Measurements from ENCODE around the gene LYPD1. TPM values are rescaled to one million over a fixed set of nuclear protein-coding genes. Genes with fewer than 3 reads are reported as not detected.
A peak's percentile ranks its signal among the peaks of the same experiment; 100 is the strongest.

Gene LYPD1
- total RNA-seq, 1 donor from 2014 or later = 1.1 TPM

GRCh38 chr2:132607426-132608090 is 62.4 kb downstream of the LYPD1 start:
- Mint-ChIP-seq H3K36me3 (ENCODE audit: unreplicated experiment) (no peaks in the 10 kb centered on the region), H3K27me3 (ENCODE audit: unreplicated experiment) (peaks cover 4% of the 10 kb centered on the region), H3K9me3 (ENCODE audit: unreplicated experiment) (no peaks in the 10 kb centered on the region), H3K4me3 (ENCODE audit: unreplicated experiment) (peak overlapping the region; percentile 10), H3K27ac (ENCODE audit: unreplicated experiment) (peak overlapping the region; percentile 10), H3K4me1 (ENCODE audit: low read depth, unreplicated experiment) (peaks cover 20% of the 10 kb centered on the region)
- no peak for DNase-seq
- TF ChIP-seq CTCF (IDR thresholded peaks at IDR 0.05; ENCODE audit: partially characterized antibody, unreplicated experiment) = no peak

GRCh38 chr2:132606649-132607048 is 63.4 kb downstream of the LYPD1 start:
- H3K27ac Mint-ChIP-seq (ENCODE audit: unreplicated experiment) = no peak overlapping the region
- H3K36me3 Mint-ChIP-seq (ENCODE audit: unreplicated experiment) = no peaks in the 10 kb centered on the region
- no peak for TF ChIP-seq CTCF (IDR thresholded peaks at IDR 0.05; ENCODE audit: partially characterized antibody, unreplicated experiment)

GRCh38 chr2:132605236-132606180 is 64.5 kb downstream of the LYPD1 start:
- Mint-ChIP-seq H3K4me3 (ENCODE audit: unreplicated experiment) (peak overlapping the region; percentile 21), H3K4me1 (ENCODE audit: low read depth, unreplicated experiment) (peaks cover 20% of the 10 kb centered on the region), H3K9me3 (ENCODE audit: unreplicated experiment) (no peaks in the 10 kb centered on the region), H3K27me3 (ENCODE audit: unreplicated experiment) (peaks cover 4% of the 10 kb centered on the region), H3K36me3 (ENCODE audit: unreplicated experiment) (no peaks in the 10 kb centered on the region), H3K27ac (ENCODE audit: unreplicated experiment) (peak overlapping the region; percentile 6)
- peak; percentile 29 for DNase-seq
- TF ChIP-seq CTCF (IDR thresholded peaks at IDR 0.05; ENCODE audit: partially characterized antibody, unreplicated experiment) = no peak

More at GRCh38 chr2:132606649-132607048, 63.4 kb downstream of the LYPD1 start:
- H3K4me3 Mint-ChIP-seq (ENCODE audit: unreplicated experiment) = no peak overlapping the region
- no peaks in the 10 kb centered on the region for H3K9me3 Mint-ChIP-seq (ENCODE audit: unreplicated experiment)
- H3K4me1 Mint-ChIP-seq (ENCODE audit: low read depth, unreplicated experiment) = peaks cover 20% of the 10 kb centered on the region
- H3K27me3 Mint-ChIP-seq (ENCODE audit: unreplicated experiment) = peaks cover 4% of the 10 kb centered on the region
- no peak for DNase-seq

GRCh38 chr2:132604561-132604960 is 65.4 kb downstream of the LYPD1 start:
- Mint-ChIP-seq H3K27me3 (ENCODE audit: unreplicated experiment) (peaks cover 4% of the 10 kb centered on the region), H3K4me3 (ENCODE audit: unreplicated experiment) (no peak overlapping the region), H3K4me1 (ENCODE audit: low read depth, unreplicated experiment) (peaks cover 20% of the 10 kb centered on the region), H3K27ac (ENCODE audit: unreplicated experiment) (no peak overlapping the region), H3K9me3 (ENCODE audit: unreplicated experiment) (no peaks in the 10 kb centered on the region), H3K36me3 (ENCODE audit: unreplicated experiment) (no peaks in the 10 kb centered on the region)
- TF ChIP-seq CTCF (IDR thresholded peaks at IDR 0.05; ENCODE audit: partially characterized antibody, unreplicated experiment) = no peak
- no peak for DNase-seq
